ENCODE measurements around the gene DTD1.

Gene DTD1

DNA sequence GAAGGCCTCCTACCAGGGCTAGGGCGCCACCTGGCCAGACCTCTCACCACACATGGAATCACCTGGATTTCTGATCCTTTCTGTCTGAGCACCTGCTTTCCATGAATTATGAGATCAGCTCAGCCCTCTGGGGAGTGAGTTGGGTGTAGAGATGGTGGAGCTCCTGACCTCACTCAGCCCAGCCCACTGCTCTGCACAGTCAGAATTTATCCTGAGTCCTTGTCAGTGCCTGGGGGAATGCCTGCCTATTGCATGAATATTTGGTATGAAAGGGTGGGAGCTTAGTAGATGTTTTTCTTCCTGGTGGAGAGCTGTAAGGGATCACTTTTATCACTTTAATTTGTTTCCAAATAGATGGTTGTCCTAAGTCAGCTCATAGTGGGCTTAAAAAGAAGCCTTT is 47.5 kb downstream of the DTD1 start:
- TF ChIP-seq, protein P1, sequence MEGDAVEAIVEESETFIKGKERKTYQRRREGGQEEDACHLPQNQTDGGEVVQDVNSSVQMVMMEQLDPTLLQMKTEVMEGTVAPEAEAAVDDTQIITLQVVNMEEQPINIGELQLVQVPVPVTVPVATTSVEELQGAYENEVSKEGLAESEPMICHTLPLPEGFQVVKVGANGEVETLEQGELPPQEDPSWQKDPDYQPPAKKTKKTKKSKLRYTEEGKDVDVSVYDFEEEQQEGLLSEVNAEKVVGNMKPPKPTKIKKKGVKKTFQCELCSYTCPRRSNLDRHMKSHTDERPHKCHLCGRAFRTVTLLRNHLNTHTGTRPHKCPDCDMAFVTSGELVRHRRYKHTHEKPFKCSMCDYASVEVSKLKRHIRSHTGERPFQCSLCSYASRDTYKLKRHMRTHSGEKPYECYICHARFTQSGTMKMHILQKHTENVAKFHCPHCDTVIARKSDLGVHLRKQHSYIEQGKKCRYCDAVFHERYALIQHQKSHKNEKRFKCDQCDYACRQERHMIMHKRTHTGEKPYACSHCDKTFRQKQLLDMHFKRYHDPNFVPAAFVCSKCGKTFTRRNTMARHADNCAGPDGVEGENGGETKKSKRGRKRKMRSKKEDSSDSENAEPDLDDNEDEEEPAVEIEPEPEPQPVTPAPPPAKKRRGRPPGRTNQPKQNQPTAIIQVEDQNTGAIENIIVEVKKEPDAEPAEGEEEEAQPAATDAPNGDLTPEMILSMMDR (conservative IDR thresholded peaks at IDR 0.05; ENCODE audit: control insufficient read depth, insufficient read depth, low read depth, low read length), result no peak
- DNase-seq (ENCODE audit: low read depth), result no peak
- no peak overlapping the region for H3K4me3 ChIP-seq (ENCODE audit: control insufficient read depth, low read depth, low read length)

DNA sequence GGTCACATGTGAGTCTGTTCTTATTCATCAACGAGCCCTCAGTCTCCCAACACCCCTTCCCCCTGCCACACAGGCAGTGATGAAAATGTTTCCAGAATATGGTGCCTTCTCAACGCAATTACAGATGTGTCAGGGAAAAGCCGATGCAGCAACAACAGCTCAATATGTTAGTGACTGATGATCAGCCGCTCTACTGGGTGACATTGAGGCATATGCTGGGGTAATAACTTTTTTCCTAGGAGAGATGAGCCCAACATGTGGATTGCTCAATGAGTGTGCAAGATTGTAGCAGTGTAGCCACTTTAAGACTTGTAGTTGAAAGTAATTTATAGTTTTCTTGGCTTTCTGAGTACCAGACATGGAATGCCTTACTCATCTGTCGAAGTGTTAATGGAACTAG is 49.4 kb downstream of the DTD1 start:
- DNase-seq (ENCODE audit: low read depth), result peak; percentile 9
- H3K4me3 ChIP-seq (ENCODE audit: control insufficient read depth, low read depth, low read length), result no peak overlapping the region
- TF ChIP-seq, protein P1 (conservative IDR thresholded peaks at IDR 0.05; ENCODE audit: control insufficient read depth, insufficient read depth, low read depth, low read length), result no peak

DNA sequence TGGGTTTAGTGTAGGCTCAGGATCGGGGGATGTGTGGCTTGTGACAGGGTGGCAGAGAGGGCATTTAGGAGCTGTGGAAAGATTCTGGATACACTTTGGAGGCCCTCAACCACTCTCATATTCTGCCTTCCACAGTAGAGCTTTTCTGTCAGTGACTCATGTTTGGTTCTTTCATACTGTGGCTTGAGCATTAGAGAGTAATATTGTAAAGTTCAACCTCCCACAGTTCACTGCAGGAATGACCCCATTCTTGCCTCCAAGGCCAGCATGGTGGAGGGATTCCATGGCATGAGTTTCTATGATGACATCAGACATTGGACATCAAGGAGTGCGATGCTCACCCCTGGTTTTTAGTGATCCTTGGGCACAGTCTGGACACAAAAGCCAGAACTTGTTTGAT is 50.9 kb downstream of the DTD1 start:
- TF ChIP-seq, protein P1 (conservative IDR thresholded peaks at IDR 0.05; ENCODE audit: control insufficient read depth, insufficient read depth, low read depth, low read length), result no peak
- peak; percentile 13 for DNase-seq (ENCODE audit: low read depth)

GRCh38 chr20:18639501-18639979 is 51.7 kb downstream of the DTD1 start:
- TF ChIP-seq, protein P1 (conservative IDR thresholded peaks at IDR 0.05; ENCODE audit: control insufficient read depth, insufficient read depth, low read depth, low read length), result no peak
- no peak overlapping the region for H3K4me3 ChIP-seq (ENCODE audit: control insufficient read depth, low read depth, low read length)
- DNase-seq (ENCODE audit: low read depth), result no peak

More for the DNA sequence above, 50.9 kb downstream of the DTD1 start:
- no peak overlapping the region for H3K4me3 ChIP-seq (ENCODE audit: control insufficient read depth, low read depth, low read length)

- H3K4me3 ChIP-seq (ENCODE audit: control insufficient read depth, low read depth, low read length), result no peak overlapping the region
- no peak for DNase-seq (ENCODE audit: low read depth)
- TF ChIP-seq, protein P1 (conservative IDR thresholded peaks at IDR 0.05; ENCODE audit: control insufficient read depth, insufficient read depth, low read depth, low read length), result no peak
Observed at GRCh38 chr20:18645196-18645745, 57.4 kb downstream of the DTD1 start.

DNA sequence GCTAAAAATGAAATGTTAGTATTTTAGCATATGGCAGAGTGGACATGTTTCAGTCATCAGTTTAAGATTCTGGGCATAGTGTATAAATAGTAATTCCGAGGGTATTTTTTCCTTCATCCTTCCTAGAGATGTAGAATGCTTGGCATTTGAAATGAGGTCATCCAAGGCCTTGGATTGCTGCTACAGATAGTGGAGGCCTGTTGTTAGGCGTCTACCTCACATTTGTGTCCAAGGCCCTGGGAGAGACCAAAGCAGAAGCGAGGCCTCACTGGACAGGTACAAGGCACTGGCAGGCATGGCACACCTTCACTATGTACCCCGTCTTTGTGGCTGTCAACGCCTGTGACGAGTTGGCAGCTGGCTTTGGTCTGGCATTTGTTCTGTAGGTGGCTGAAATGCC is 58.0 kb downstream of the DTD1 start:
- H3K4me3 ChIP-seq (ENCODE audit: control insufficient read depth, low read depth, low read length), result no peak overlapping the region
- no peak for DNase-seq (ENCODE audit: low read depth)
- TF ChIP-seq, protein P1 (conservative IDR thresholded peaks at IDR 0.05; ENCODE audit: control insufficient read depth, insufficient read depth, low read depth, low read length), result no peak

GRCh38 chr20:18647777-18648176 is 59.9 kb downstream of the DTD1 start:
- DNase-seq (ENCODE audit: low read depth), result no peak
- TF ChIP-seq, protein P1 (conservative IDR thresholded peaks at IDR 0.05; ENCODE audit: control insufficient read depth, insufficient read depth, low read depth, low read length), result no peak
- no peak overlapping the region for H3K4me3 ChIP-seq (ENCODE audit: control insufficient read depth, low read depth, low read length)
